Transverse colon (tissue), 4 donors: ENCODE measurements around the gene OSM. TPM values are rescaled to one million over a fixed set of nuclear protein-coding genes. Genes with fewer than 3 reads are reported as not detected.

Experiments
- DNase-seq: peaks from one replicate; pipeline ENCODE4 v3.0.0-alpha.2; 2019
- H3K27ac ChIP-seq, 4 donors: fragments of 200-600 bp; sonication (generic); 2 replicates each; pipeline ENCODE4 v1.5.1; 2016 to 2018; ENCODE audit warnings: inconsistent platforms in 4 of 4
- H3K27me3 ChIP-seq: fragments of 200-600 bp; sonication (generic); 2 replicates; pipeline ENCODE4 v1.5.1; 2017; ENCODE audit warnings: inconsistent platforms
- H3K36me3 ChIP-seq, 4 donors: fragments of 200-600 bp; sonication (generic); 2 replicates each; pipeline ENCODE4 v1.5.1; 2017 to 2019; ENCODE audit warnings: inconsistent platforms in 4 of 4
- H3K4me1 ChIP-seq, 4 donors: fragments of 200-600 bp; sonication (generic); 2 replicates each; pipeline ENCODE4 v1.5.1; 2017 to 2020; ENCODE audit warnings: inconsistent platforms in 4 of 4
- H3K4me3 ChIP-seq, 4 donors: fragments of 200-600 bp; sonication (generic); 1 replicate in 1 of 4; 2 replicates in 3 of 4; pipeline versions ENCODE4 v1.5.1 to v1.6.1; 2017 to 2019; ENCODE audit warnings: inconsistent platforms in 4 of 4
- H3K9me3 ChIP-seq, 2 donors: fragments of 200-600 bp; sonication (generic); 2 replicates each; pipeline ENCODE4 v1.5.1; 2017 to 2019; ENCODE audit warnings: inconsistent platforms in 2 of 2
- EP300 ChIP-seq: sonication (generic); formaldehyde crosslinking; IDR thresholded peaks from one replicate; pipeline ENCODE4 v1.6.1; 2017; ENCODE audit warnings: antibody characterized with exemption, low read depth
- POLR2A ChIP-seq: fragments of 450-650 bp; IDR thresholded peaks from one replicate; pipeline ENCODE4 v1.6.1; 2016; ENCODE audit warnings: antibody characterized with exemption, mild to moderate bottlenecking, moderate library complexity
- POLR2AphosphoS5 ChIP-seq, 3 donors: sonication (generic); formaldehyde crosslinking; IDR thresholded peaks; one replicate each; pipeline ENCODE4 v1.6.1; 2016; ENCODE audit warnings: antibody characterized with exemption in 3 of 3
- WGBS, 2 donors: methylation state at CpG; one replicate each; pipeline ENCODE4 v1.1.5; 2018; ENCODE audit warnings: low coverage in 1 of 2; 5-methylcytosine and 5-hydroxymethylcytosine counted together
- in situ Hi-C, 4 donors: fragments of 200-750 bp; cut with MboI; loops; one replicate each; pipeline versions ENCODE4 v1.15.0 to v1.15.1; 2017; ENCODE audit warnings: low sequenced_read_pairs in 3 of 4, low pct_ligation_motif_present in 1 of 4, low pct_unique_long_range_greater_than_20kb in 1 of 4
- intact Hi-C: fragments of 100-400 bp; cut with DNase I; formaldehyde crosslinking; loops from one replicate; pipeline ENCODE4 v1.15.1; 2023; ENCODE audit warnings: low total_unique reads
- total RNA-seq, 4 donors: library from RNA; depleted of rRNA; stranded (reverse); fragments of >200 nt; gene quantifications; one replicate each; pipeline ENCODE4 v1.1.0, GENCODE V29; 2016
- TF ChIP-seq, protein P1 (sequence below), 5 experiments: fragments of 200-600 bp in 3 of 5; fragments of 450-650 bp in 2 of 5; sonication (generic) in 3 of 5; IDR thresholded peaks; 1 replicate in 2 of 5; 2 replicates in 3 of 5; pipeline ENCODE4 v1.5.1; 2016 to 2017; ENCODE audit warnings: antibody characterized with exemption in 5 of 5, inconsistent platforms in 3 of 5, mild to moderate bottlenecking in 2 of 5, moderate library complexity in 1 of 5

Gene OSM
- total RNA-seq, 4 donors from 2014 or later = not detected

DNA sequence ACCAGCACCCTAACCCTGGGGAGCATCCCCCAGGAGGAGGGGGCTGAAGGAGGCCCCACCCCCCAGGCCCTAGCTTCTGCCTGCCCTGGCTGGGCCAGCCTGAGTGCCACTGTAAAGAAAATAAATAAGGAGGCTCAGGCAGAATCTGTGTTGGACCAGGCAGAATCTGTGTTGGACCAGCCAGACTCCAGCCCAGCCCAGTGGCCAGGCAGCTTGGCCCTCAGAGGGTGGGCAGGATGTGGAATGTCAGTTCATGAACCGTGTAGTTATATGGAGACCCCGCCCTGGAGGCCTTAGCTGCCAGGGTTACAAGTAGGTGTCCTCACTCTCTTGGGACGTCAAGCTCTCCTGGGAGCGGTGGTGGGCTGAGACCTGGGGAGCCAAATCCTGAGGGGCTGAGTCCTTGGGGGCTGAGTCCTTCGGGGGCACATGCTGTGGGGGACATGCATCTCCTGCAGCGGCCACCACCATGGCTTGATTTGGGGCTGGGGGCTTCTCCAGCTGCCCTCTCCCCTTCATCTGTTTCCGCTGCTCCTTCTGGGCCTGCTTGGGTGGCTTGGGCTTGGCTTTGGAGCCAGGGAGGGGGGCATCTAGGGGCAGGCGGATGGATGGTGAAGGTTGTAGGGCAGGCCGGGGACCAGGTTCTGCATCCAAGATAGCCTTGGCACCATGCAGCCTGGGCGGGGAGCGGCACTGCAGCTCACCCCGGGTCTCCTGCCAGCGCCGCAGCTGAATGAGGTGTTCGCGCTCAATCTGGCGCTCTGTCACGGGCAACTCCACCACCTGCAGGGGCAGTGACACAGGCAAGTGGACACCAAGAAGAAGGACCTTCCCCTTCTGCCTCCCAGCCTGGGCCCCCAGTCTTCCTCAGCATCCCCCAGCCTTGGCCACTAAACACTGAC is 25.7 kb upstream of the OSM start:
- in situ Hi-C loops (loop anchor here in 1 of 4 donors (25.0 kb wide), 1 partner anchor 95 kb away; the partner anchor contains the start of genes RNF215 and SEC14L2), intact Hi-C loops (no loop called here)
- peak overlapping the region; percentile 89 to 93 (median 90) for H3K27ac ChIP-seq
- no peak overlapping the region for H3K4me3 ChIP-seq
- H3K9me3 ChIP-seq = no peaks in the 10 kb centered on the region
- DNase-seq = no peak
- TF ChIP-seq, protein P1, sequence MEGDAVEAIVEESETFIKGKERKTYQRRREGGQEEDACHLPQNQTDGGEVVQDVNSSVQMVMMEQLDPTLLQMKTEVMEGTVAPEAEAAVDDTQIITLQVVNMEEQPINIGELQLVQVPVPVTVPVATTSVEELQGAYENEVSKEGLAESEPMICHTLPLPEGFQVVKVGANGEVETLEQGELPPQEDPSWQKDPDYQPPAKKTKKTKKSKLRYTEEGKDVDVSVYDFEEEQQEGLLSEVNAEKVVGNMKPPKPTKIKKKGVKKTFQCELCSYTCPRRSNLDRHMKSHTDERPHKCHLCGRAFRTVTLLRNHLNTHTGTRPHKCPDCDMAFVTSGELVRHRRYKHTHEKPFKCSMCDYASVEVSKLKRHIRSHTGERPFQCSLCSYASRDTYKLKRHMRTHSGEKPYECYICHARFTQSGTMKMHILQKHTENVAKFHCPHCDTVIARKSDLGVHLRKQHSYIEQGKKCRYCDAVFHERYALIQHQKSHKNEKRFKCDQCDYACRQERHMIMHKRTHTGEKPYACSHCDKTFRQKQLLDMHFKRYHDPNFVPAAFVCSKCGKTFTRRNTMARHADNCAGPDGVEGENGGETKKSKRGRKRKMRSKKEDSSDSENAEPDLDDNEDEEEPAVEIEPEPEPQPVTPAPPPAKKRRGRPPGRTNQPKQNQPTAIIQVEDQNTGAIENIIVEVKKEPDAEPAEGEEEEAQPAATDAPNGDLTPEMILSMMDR (IDR thresholded peaks at IDR 0.05) = no peak
- TF ChIP-seq EP300 (no peak), POLR2A (no peak), POLR2AphosphoS5 (IDR thresholded peaks at IDR 0.05) (no peak)
- H3K27me3 ChIP-seq = no peaks in the 10 kb centered on the region
- peaks cover 0 to 35% (median 19%) of the 10 kb centered on the region in 4 donors for H3K36me3 ChIP-seq
- 90% methylated on average over 17 of the region's 18 CpGs; no CpG with 5 or more reads in 1 of the 2 donors for WGBS, 2 donors
- H3K4me1 ChIP-seq = peaks cover 27 to 37% (median 34%) of the 10 kb centered on the region in 4 donors

DNA sequence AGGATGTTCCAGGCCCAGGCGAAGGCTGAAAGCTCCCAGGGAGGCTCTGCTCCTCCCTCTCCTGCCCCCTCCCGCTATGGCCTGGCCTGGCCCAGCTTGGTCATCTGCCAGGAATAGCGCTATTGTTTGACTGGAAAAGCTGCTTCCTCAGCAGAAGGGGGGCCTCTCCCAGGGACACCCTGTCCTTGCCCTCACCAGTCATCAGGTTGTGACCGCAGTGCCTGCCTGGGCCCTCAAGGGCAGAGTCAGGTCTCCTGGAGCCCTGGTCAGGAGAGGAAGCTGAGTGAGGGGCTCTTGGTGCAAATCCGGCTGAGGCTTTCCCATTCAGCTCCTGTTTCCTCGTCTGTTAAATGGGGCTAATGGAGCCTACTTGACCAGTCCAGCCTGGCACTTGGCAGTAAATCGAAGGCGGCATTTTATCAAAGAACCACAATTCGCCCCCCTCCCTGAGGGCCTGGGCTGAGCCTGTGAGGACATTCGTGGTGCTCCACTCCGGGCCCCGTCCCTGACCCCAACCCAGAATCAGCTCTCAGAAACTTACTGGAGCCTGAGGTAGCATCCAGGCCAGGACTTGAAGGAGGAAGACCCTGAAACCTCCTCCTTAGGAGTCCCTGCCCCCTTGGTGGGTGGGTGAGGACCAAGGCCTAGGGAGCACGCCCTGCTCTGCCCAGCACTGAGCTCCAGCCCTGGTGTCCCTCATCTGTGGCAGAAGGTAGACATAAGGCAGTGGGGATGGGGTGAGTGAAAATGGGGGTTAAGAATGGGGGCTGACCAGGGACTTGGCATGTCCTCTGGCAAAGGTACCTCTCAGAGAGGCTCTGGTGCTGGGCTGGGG is 24.6 kb upstream of the OSM start:
- in situ Hi-C loops (loop anchor here in 1 of 4 donors (25.0 kb wide), 1 partner anchor 96 kb away; the partner anchor contains the start of genes RNF215 and SEC14L2), intact Hi-C loops (no loop called here)
- H3K27me3 ChIP-seq = no peaks in the 10 kb centered on the region
- peak; percentile 74 for DNase-seq
- H3K9me3 ChIP-seq = no peaks in the 10 kb centered on the region
- TF ChIP-seq EP300 = peak; percentile 95
- TF ChIP-seq POLR2A = no peak
- peak; percentile 81 to 89 (median 86) for TF ChIP-seq POLR2AphosphoS5 (IDR thresholded peaks at IDR 0.05)
- TF ChIP-seq, protein P1 (IDR thresholded peaks at IDR 0.05) = no peak
- H3K27ac ChIP-seq = peak overlapping the region; percentile 89 to 93 (median 90)
- no peak overlapping the region for H3K4me3 ChIP-seq
- peaks cover 27 to 41% (median 34%) of the 10 kb centered on the region in 4 donors for H3K4me1 ChIP-seq
- H3K36me3 ChIP-seq = peaks cover 0 to 35% (median 15%) of the 10 kb centered on the region in 4 donors
- 74% methylated on average over 12 of the region's 13 CpGs; no CpG with 5 or more reads in 1 of the 2 donors for WGBS, 2 donors

DNA sequence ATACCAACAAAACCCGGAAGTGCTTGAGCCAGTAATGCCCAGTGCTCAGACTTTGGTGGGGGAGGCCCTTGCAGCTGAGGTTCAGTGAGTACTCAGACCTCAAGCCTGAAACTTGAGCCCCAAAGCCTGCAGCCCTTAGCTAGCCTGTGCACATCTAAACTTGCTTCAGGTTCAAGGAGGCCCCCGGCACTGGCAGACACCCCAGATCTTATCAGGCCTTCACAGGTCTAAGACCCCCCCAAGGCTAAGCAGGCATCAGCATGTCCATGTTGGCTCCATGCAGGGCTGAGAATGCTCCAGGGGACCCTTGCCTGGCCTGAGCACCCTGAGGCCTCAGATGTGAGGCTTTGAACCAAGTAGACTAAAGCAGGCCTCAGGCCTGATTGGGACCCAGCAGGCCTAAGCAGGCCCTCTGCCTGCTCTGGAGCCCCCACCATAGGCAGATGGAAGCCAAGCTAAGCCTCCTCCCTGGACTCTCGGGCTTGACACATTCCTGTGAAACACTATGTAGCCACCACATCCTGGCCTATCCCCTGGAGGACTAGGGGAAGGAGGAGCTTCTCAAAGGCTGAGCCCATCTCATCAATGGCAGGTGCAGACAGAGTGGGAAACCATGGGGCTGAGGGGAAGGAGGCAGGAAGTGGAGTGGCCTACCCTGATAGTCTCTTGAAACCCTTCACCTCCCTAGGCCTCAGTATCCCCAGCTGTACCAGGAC is 23.8 kb upstream of the OSM start:
- intact Hi-C loops (no loop called here), in situ Hi-C loops (loop anchor here in 1 of 4 donors (25.0 kb wide), 1 partner anchor 97 kb away; the partner anchor contains the start of genes RNF215 and SEC14L2)
- TF ChIP-seq POLR2AphosphoS5 (IDR thresholded peaks at IDR 0.05) (no peak), POLR2A (no peak), EP300 (no peak)
- TF ChIP-seq, protein P1 (IDR thresholded peaks at IDR 0.05) = no peak
- Histone ChIP-seq H3K27me3 (no peaks in the 10 kb centered on the region), H3K4me3 (peak overlapping the region in 1 of 4 donors; percentile 80), H3K4me1 (peaks cover 27 to 41% (median 34%) of the 10 kb centered on the region in 4 donors), H3K9me3 (no peaks in the 10 kb centered on the region), H3K36me3 (peaks cover 0 to 33% (median 15%) of the 10 kb centered on the region in 4 donors), H3K27ac (peak overlapping the region; percentile 89 to 93 (median 90))
- whole genome bisulfite sequencing, 2 donors = 80% methylated on average over 1 of the region's 3 CpGs; no CpG with 5 or more reads in 1 of the 2 donors
- no peak for DNase-seq
